ENCODE measurements around the gene ATG9B.

ATG9B gene

GRCh38 chr7:151018421-151019129 lies 5.7 kb downstream of the ATG9B start:
- Histone ChIP-seq H3K4me1 (ENCODE audit: control insufficient read depth in 1 of 2, insufficient read depth in 2 of 2, low read length in 2 of 2) (peaks cover 0 to 15% of the 10 kb centered on the region in 2 donors), H3K27ac (ENCODE audit: low read length) (no peak overlapping the region), H3K36me3 (ENCODE audit: control insufficient read depth in 1 of 2, insufficient read depth in 2 of 2, low read length in 2 of 2) (no peaks in the 10 kb centered on the region), H3K4me3 (ENCODE audit: low read depth in 1 of 2, low read length in 2 of 2) (peak overlapping the region; percentile 11 to 50), H3K27me3 (ENCODE audit: low read depth, low read length) (peaks cover 20% of the 10 kb centered on the region), H3K9me3 (ENCODE audit: control insufficient read depth in 1 of 2, low read length in 2 of 2) (no peaks in the 10 kb centered on the region)

- no peaks in the 10 kb centered on the region for H3K36me3 ChIP-seq (ENCODE audit: control insufficient read depth in 1 of 2, insufficient read depth in 2 of 2, low read length in 2 of 2)
- peaks cover 20% of the 10 kb centered on the region for H3K27me3 ChIP-seq (ENCODE audit: low read depth, low read length)
- H3K9me3 ChIP-seq (ENCODE audit: control insufficient read depth in 1 of 2, low read length in 2 of 2), result no peaks in the 10 kb centered on the region
- no peak overlapping the region for H3K27ac ChIP-seq (ENCODE audit: low read length)
- H3K4me3 ChIP-seq (ENCODE audit: low read depth in 1 of 2, low read length in 2 of 2), result peak overlapping the region; percentile 11 to 50
- H3K4me1 ChIP-seq (ENCODE audit: control insufficient read depth in 1 of 2, insufficient read depth in 2 of 2, low read length in 2 of 2), result peaks cover under 1 to 21% of the 10 kb centered on the region in 2 donors
These were observed 6.3 kb downstream of the ATG9B start for GRCh38 chr7:151017953-151018420.

- Histone ChIP-seq H3K36me3 (ENCODE audit: control insufficient read depth in 1 of 2, insufficient read depth in 2 of 2, low read length in 2 of 2) (no peaks in the 10 kb centered on the region), H3K9me3 (ENCODE audit: control insufficient read depth in 1 of 2, low read length in 2 of 2) (no peaks in the 10 kb centered on the region), H3K4me1 (ENCODE audit: control insufficient read depth in 1 of 2, insufficient read depth in 2 of 2, low read length in 2 of 2) (peaks cover 6 to 26% of the 10 kb centered on the region in 2 donors), H3K27ac (ENCODE audit: low read length) (no peak overlapping the region), H3K4me3 (ENCODE audit: low read depth in 1 of 2, low read length in 2 of 2) (no peak overlapping the region), H3K27me3 (ENCODE audit: low read depth, low read length) (peaks cover 21% of the 10 kb centered on the region)
These were observed 6.8 kb downstream of the ATG9B start for GRCh38 chr7:151017370-151017952.

- Histone ChIP-seq H3K27me3 (ENCODE audit: low read depth, low read length) (peaks cover 25% of the 10 kb centered on the region), H3K4me3 (ENCODE audit: low read depth in 1 of 2, low read length in 2 of 2) (no peak overlapping the region), H3K4me1 (ENCODE audit: control insufficient read depth in 1 of 2, insufficient read depth in 2 of 2, low read length in 2 of 2) (peaks cover 6 to 26% of the 10 kb centered on the region in 2 donors), H3K9me3 (ENCODE audit: control insufficient read depth in 1 of 2, low read length in 2 of 2) (no peaks in the 10 kb centered on the region), H3K36me3 (ENCODE audit: control insufficient read depth in 1 of 2, insufficient read depth in 2 of 2, low read length in 2 of 2) (no peaks in the 10 kb centered on the region), H3K27ac (ENCODE audit: low read length) (no peak overlapping the region)
These were observed 7.4 kb downstream of the ATG9B start for GRCh38 chr7:151016942-151017341.

GRCh38 chr7:151016505-151016904 lies 7.8 kb downstream of the ATG9B start:
- H3K9me3 ChIP-seq (ENCODE audit: control insufficient read depth in 1 of 2, low read length in 2 of 2), result no peaks in the 10 kb centered on the region
- H3K27me3 ChIP-seq (ENCODE audit: low read depth, low read length), result peaks cover 25% of the 10 kb centered on the region
- no peak overlapping the region for H3K4me3 ChIP-seq (ENCODE audit: low read depth in 1 of 2, low read length in 2 of 2)
- no peaks in the 10 kb centered on the region for H3K36me3 ChIP-seq (ENCODE audit: control insufficient read depth in 1 of 2, insufficient read depth in 2 of 2, low read length in 2 of 2)
- peaks cover 6 to 26% of the 10 kb centered on the region in 2 donors for H3K4me1 ChIP-seq (ENCODE audit: control insufficient read depth in 1 of 2, insufficient read depth in 2 of 2, low read length in 2 of 2)
- H3K27ac ChIP-seq (ENCODE audit: low read length), result no peak overlapping the region

GRCh38 chr7:151015967-151016366 lies 8.3 kb downstream of the ATG9B start:
- peaks cover 6 to 26% of the 10 kb centered on the region in 2 donors for H3K4me1 ChIP-seq (ENCODE audit: control insufficient read depth in 1 of 2, insufficient read depth in 2 of 2, low read length in 2 of 2)
- H3K36me3 ChIP-seq (ENCODE audit: control insufficient read depth in 1 of 2, insufficient read depth in 2 of 2, low read length in 2 of 2), result no peaks in the 10 kb centered on the region
- peaks cover 25% of the 10 kb centered on the region for H3K27me3 ChIP-seq (ENCODE audit: low read depth, low read length)
- H3K9me3 ChIP-seq (ENCODE audit: control insufficient read depth in 1 of 2, low read length in 2 of 2), result no peaks in the 10 kb centered on the region
- no peak overlapping the region for H3K4me3 ChIP-seq (ENCODE audit: low read depth in 1 of 2, low read length in 2 of 2)
- H3K27ac ChIP-seq (ENCODE audit: low read length), result no peak overlapping the region

GRCh38 chr7:151014950-151015349 lies 9.3 kb downstream of the ATG9B start:
- Histone ChIP-seq H3K9me3 (ENCODE audit: control insufficient read depth in 1 of 2, low read length in 2 of 2) (no peaks in the 10 kb centered on the region), H3K4me3 (ENCODE audit: low read depth in 1 of 2, low read length in 2 of 2) (no peak overlapping the region), H3K27ac (ENCODE audit: low read length) (no peak overlapping the region), H3K27me3 (ENCODE audit: low read depth, low read length) (peaks cover 20% of the 10 kb centered on the region), H3K36me3 (ENCODE audit: control insufficient read depth in 1 of 2, insufficient read depth in 2 of 2, low read length in 2 of 2) (no peaks in the 10 kb centered on the region), H3K4me1 (ENCODE audit: control insufficient read depth in 1 of 2, insufficient read depth in 2 of 2, low read length in 2 of 2) (peaks cover 6 to 34% of the 10 kb centered on the region in 2 donors)

- Histone ChIP-seq H3K4me1 (ENCODE audit: control insufficient read depth in 1 of 2, insufficient read depth in 2 of 2, low read length in 2 of 2) (peaks cover 6 to 35% of the 10 kb centered on the region in 2 donors), H3K4me3 (ENCODE audit: low read depth in 1 of 2, low read length in 2 of 2) (peak overlapping the region; percentile 26 to 62), H3K36me3 (ENCODE audit: control insufficient read depth in 1 of 2, insufficient read depth in 2 of 2, low read length in 2 of 2) (no peaks in the 10 kb centered on the region), H3K9me3 (ENCODE audit: control insufficient read depth in 1 of 2, low read length in 2 of 2) (no peaks in the 10 kb centered on the region), H3K27ac (ENCODE audit: low read length) (no peak overlapping the region), H3K27me3 (ENCODE audit: low read depth, low read length) (peaks cover 10% of the 10 kb centered on the region)
These were observed 10.4 kb downstream of the ATG9B start for GRCh38 chr7:151013733-151014497.

- Histone ChIP-seq H3K27ac (ENCODE audit: low read length) (no peak overlapping the region), H3K36me3 (ENCODE audit: control insufficient read depth in 1 of 2, insufficient read depth in 2 of 2, low read length in 2 of 2) (no peaks in the 10 kb centered on the region), H3K9me3 (ENCODE audit: control insufficient read depth in 1 of 2, low read length in 2 of 2) (no peaks in the 10 kb centered on the region), H3K27me3 (ENCODE audit: low read depth, low read length) (peaks cover 10% of the 10 kb centered on the region), H3K4me1 (ENCODE audit: control insufficient read depth in 1 of 2, insufficient read depth in 2 of 2, low read length in 2 of 2) (peaks cover 6 to 36% of the 10 kb centered on the region in 2 donors), H3K4me3 (ENCODE audit: low read depth in 1 of 2, low read length in 2 of 2) (peak overlapping the region in 1 of 2 donors; percentile 62)
These were observed 10.9 kb downstream of the ATG9B start for GRCh38 chr7:151013356-151013732.

GRCh38 chr7:151012911-151013347 lies 11.4 kb downstream of the ATG9B start:
- H3K4me1 ChIP-seq (ENCODE audit: control insufficient read depth in 1 of 2, insufficient read depth in 2 of 2, low read length in 2 of 2), result peaks cover 6 to 34% of the 10 kb centered on the region in 2 donors
- H3K36me3 ChIP-seq (ENCODE audit: control insufficient read depth in 1 of 2, insufficient read depth in 2 of 2, low read length in 2 of 2), result no peaks in the 10 kb centered on the region
- no peaks in the 10 kb centered on the region for H3K9me3 ChIP-seq (ENCODE audit: control insufficient read depth in 1 of 2, low read length in 2 of 2)
- no peak overlapping the region for H3K27ac ChIP-seq (ENCODE audit: low read length)
- peak overlapping the region in 1 of 2 donors; percentile 62 for H3K4me3 ChIP-seq (ENCODE audit: low read depth in 1 of 2, low read length in 2 of 2)
- H3K27me3 ChIP-seq (ENCODE audit: low read depth, low read length), result peaks cover 10% of the 10 kb centered on the region

- H3K36me3 ChIP-seq (ENCODE audit: control insufficient read depth in 1 of 2, insufficient read depth in 2 of 2, low read length in 2 of 2), result no peaks in the 10 kb centered on the region
- peaks cover 6 to 32% of the 10 kb centered on the region in 2 donors for H3K4me1 ChIP-seq (ENCODE audit: control insufficient read depth in 1 of 2, insufficient read depth in 2 of 2, low read length in 2 of 2)
- no peaks in the 10 kb centered on the region for H3K9me3 ChIP-seq (ENCODE audit: control insufficient read depth in 1 of 2, low read length in 2 of 2)
- no peak overlapping the region for H3K4me3 ChIP-seq (ENCODE audit: low read depth in 1 of 2, low read length in 2 of 2)
- peaks cover 10% of the 10 kb centered on the region for H3K27me3 ChIP-seq (ENCODE audit: low read depth, low read length)
- no peak overlapping the region for H3K27ac ChIP-seq (ENCODE audit: low read length)
These were observed 12.1 kb downstream of the ATG9B start for GRCh38 chr7:151012031-151012692.
